ENCODE data around the gene COL8A2.

The COL8A2 gene

DNA sequence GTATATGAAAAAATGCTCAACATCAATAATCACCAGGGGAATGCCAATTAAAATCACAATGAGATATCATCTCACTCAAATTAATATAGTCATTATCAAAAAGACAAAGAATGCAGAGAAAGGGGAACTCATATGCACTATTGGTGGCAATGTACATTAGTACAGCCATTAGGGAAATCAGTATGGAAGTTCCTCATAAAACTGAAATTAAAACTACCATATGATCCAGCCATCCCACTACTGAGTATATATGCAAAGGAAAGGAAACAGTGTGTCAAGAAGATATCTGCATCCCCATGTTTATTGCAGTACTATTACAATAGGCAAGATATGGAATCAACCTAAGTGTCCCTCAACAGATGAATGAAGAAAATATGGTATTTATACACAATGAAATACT lies 73.2 kb downstream of the COL8A2 start:
- DNase-seq (ENCODE audit: low spot score) = no peak

All from Ammon's horn (tissue), 1 donor.